Measurements from ENCODE around the gene PCBP3. TPM values are rescaled to one million over a fixed set of nuclear protein-coding genes. Genes with fewer than 3 reads are reported as not detected.
"Not testable (repeated sequence)": the region's sequence is repeated elsewhere in the genome, so short reads cannot be mapped to it uniquely, and the experiment has no call there.

The PCBP3 gene
- total RNA-seq, 1 donor from 2014 or later: 7.1 TPM

DNA sequence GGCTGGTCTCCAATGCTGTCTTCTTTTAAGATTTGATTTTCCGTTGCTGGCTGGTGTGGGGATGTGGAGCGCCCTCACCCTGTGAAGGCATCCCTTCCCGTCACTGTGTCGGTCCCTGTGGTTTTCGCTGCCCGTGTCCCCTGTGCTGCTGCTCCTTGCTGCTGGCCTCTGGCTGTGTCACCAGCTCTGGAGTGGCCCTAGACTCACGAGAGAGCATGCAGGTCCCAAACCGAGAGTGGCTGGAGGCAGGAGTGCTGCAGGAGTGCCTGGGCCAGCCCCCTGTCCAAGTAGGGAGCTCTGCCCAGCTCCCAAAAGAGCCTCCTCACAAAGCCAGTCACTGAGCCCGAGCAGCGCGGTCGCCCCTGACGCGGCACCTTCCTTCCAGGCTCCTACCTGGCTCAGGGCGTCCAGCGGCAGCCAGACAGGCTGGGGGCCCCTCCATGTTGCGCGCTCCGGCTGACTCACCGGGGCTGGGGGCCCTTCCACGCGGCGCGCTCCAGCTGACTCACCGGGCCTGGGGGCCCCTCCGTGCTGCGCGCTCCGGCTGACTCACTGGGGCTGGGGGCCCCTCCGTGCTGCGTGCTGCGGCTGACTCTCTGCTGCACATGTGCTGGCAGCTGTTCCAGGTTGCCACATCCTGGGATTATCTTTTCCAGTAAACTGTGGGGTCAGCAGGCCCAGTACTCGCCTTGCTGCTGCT, 231.3 kb downstream of the PCBP3 start:
- DNase-seq (ENCODE audit: low spot score): peak; percentile 68

DNA sequence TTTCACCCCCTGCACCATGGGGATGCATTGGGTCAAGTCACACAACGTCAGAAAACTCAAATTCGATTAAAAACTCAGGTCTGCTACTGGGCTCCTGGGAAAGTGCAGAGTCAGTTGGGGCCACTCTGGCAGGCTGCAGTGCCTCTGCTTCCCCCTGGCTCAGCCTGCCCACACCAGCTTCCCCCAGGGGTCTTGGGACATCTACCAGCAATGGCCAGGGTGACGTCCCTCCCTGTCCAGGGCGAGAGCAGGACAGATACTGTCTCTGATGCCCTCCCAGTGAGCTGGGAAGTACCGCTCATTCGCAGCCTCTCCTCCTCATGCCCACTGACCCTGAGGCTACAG, 231.9 kb downstream of the PCBP3 start:
- no peak for DNase-seq (ENCODE audit: low spot score)

- DNase-seq (ENCODE audit: low spot score): no peak
Measured at GRCh38 chr21:45875881-45876280, 232.4 kb downstream of the PCBP3 start.

DNA sequence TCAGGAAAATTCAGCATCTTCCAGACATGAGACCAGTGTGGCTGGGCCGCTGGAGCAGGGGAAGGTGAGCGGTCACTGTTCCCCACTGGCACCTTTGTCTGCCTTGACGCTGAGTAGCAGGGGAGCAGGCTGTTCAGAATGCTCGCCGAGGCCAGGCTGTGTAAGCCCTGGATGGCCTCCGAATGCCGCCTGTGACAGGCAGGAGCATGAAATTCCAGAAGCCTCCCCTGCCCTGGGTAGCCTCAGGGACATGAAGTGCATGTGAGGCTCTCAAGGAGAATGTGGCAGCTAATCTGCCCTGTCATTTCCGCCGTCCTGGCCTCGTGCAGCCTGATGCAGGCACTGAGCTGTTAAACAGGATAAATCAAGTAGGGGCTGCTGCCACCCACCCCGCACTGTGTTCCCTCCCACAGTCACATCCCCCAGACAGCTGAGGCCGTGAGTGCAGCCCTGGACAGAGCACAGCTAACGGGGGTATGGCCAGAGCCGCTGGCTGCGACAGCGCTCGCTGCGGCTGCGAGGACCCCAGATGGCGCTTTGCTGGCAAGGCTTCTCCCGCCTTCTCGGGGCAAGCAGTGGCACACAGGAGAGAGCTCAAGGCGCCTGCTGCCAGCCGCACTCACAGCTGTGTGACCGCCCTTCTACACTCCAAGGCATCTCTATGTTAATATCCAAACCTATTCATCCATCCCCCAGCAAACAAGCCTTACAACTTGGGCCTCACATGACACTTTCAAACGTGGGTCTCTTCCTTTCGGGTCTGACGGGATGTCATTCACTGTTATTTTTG, 233.1 kb downstream of the PCBP3 start:
- no peak for DNase-seq (ENCODE audit: low spot score)

GRCh38 chr21:45877171-45877438, 233.6 kb downstream of the PCBP3 start:
- no peak for DNase-seq (ENCODE audit: low spot score)

DNA sequence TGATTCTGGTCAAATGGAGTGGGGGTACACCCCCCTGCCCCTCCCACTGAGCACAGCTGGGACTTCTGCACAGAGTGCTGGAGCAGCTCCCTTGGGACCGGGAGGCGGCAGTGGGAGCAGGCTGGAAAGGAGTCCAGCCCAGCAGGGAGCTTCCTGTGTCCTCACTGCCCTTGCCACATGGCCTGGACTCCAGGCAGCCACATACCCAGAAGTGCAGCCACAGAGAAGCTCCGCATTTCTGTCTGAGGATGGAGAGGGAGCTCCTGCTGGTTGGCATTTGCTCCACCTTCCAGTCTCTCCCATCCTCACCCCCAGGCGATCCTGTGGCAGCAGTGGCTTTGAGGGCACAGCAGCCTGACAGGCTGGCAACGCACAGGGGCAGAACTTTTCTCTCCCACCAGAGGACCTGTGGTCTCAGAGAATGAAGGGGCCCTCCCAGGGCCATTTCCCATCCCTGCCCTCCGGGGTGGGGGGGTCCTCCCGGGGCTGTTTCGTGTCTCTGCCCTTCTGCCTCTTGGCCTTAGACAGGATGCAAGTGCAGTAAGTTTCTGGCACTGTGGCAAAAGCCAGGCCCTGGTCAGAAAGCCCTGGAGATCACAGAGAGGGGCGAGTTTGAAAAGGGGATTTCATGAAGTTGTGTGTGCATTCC, 234.4 kb downstream of the PCBP3 start:
- no peak for DNase-seq (ENCODE audit: low spot score)

- DNase-seq (ENCODE audit: low spot score): peak; percentile 83
Measured at GRCh38 chr21:45880097-45881068, 236.9 kb downstream of the PCBP3 start.

- no peak for DNase-seq (ENCODE audit: low spot score)
Measured at GRCh38 chr21:45882645-45883044, 239.1 kb downstream of the PCBP3 start.

DNA sequence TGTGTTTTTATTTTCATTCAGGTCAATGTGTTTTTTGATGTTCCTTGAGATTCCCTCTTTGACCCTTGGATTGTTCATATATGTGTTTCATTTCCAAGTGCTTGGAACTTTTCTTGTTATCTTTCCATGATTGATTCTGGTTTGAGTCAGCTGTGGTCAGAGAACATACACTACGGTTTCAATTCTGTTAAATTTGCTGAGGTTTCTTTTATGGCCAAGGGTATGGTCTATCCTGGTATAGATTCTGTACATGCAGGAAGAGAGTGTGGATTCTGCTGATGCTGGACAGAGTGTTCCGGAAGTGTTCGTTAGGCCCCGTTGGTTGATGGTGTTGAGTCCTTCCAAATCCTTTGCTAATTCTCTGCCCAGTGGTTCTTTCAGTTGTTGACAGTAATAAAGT, 239.6 kb downstream of the PCBP3 start:
- DNase-seq (ENCODE audit: low spot score): no peak

DNA sequence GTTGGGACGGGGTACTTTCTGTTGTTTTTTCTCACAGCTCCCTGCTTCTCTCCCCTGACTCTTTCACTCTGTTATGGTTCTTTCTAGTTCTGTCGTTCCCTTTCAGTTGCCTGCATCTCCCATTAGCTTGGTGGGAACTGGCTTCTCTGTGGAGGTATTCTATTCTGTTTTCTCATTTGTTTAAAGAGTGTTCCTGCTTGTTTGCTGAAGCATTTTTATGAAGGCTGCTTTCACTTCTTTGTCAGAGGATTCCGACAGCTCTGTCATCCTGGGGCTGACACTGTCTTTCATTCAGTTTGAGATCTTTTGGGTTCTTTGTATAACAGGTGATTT, 242.0 kb downstream of the PCBP3 start:
- DNase-seq (ENCODE audit: low spot score): no peak

- DNase-seq (ENCODE audit: low spot score): not testable (repeated sequence)
Measured at GRCh38 chr21:45885930-45886601, 242.5 kb downstream of the PCBP3 start.

DNA sequence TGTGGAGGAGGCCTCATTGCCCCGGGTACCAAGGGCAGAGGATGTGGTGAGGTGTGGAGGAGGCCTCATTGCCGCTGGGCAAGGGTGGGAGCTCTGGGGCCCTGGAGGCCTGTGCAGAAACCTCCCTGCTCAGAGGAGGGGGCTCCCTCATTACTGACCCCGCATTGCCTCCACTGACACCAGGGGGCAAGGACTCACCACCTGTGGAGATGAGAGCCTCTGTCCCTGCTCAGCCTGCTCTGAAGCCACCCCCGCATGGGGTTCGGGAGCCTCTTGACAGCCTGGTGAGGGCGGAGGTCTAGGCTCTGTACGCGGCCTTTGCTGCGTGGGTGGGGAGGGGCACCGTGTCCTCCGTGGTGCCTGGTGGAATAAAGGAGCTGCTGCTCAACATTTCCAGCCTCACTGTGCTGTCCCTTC, 243.1 kb downstream of the PCBP3 start:
- no peak for DNase-seq (ENCODE audit: low spot score)

DNA sequence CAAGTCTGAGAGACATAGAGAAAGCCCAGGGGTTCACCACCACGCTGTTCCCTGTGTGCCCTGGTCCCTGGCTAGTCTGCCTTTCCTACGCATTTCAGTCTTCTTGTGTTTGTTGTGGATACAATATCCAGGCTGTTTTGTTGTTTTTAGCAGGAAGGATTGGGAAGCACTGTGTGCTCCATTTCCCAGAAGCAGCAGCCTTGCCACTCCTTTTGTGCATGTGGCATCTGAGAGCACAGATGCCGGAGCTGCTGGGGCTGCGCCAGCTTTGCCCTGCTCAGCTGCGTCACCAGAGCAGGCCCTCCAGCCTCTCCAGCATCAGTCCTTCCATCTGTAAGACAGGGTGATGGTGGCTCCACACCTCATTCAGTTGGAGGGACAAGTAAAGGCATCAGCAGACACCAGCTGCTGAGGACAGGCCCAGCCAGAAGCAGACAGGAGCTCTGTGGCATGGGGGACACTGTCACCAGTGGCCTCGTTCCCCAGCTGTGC, 243.6 kb downstream of the PCBP3 start:
- DNase-seq (ENCODE audit: low spot score): no peak

GRCh38 chr21:45887788-45888187, 244.3 kb downstream of the PCBP3 start:
- no peak for DNase-seq (ENCODE audit: low spot score)

- no peak for DNase-seq (ENCODE audit: low spot score)
Measured at GRCh38 chr21:45888386-45889009, 245.0 kb downstream of the PCBP3 start.

GRCh38 chr21:45889256-45889655, 245.7 kb downstream of the PCBP3 start:
- no peak for DNase-seq (ENCODE audit: low spot score)

DNA sequence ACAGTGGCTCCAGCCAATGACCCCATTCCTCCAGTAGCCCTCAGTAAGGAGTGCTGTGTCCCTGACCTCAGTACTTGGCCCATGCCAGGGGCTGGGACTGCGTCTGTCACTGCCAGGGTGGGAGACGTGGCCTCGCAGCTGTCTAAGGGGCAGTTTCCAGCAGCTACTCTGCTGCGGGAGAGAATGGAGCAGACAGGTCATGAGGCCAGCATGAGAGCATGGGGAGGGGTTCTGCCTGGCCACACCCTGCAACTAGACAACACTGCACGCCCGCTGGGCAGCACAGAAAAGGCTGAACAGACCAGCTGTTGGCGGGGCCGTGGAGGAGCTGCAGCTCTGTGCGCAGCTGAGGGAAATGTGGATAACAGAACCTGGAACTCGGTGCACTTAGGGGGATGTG, 246.4 kb downstream of the PCBP3 start:
- DNase-seq (ENCODE audit: low spot score): no peak

DNA sequence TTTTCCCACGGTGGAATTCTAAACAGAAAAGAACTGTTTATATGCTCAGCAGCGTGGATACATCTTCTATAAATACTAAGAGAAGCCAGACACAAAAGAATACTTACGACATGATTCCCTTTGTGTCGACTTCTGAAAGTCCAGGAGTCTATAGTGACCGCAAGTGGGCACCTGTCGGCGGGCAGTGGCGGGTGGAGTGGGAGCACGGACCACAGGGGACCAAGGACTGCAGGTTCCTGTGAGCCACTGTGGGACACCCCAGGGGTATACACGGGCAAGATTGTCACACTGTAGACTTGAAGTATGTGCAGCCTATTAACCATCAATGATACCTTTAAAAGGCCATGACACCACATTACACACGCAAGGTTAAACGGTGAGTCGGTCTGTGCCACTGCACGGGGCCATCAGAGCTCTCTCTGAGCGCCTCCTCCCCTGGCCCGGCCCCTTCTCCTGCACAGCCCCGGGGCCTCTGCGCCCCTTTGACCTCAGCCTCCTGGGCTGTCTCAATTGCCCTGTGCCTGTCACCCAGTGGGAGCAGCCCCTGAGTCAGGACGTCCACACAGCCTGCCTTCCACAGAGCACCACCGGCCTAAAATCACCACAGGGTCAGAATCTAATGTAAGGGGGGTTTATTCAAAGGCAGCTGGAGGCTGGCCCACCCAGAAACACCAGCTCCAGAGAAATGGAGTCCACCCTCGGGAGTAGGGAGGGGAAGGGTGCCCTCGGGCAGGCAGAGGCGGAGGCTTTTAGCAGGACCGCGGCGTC, 248.0 kb downstream of the PCBP3 start:
- DNase-seq (ENCODE audit: low spot score): no peak

- DNase-seq (ENCODE audit: low spot score): peak; percentile 74
Measured at GRCh38 chr21:45892156-45892915, 248.8 kb downstream of the PCBP3 start.

Measured in ureter (tissue), 1 donor.